BLaER1 (cell line): Measurements from ENCODE around the gene GRK5.

Source experiments
- H3K27ac ChIP-seq: shearing (Covaris generic); formaldehyde crosslinking; 2 replicates; pipeline ENCODE4 v1.8.1; 2022
- H3K27me3 ChIP-seq: shearing (Covaris generic); formaldehyde crosslinking; 2 replicates; pipeline ENCODE4 v1.8.1; 2022
- H3K36me3 ChIP-seq: shearing (Covaris generic); formaldehyde crosslinking; 2 replicates; pipeline ENCODE4 v1.8.1; 2022
- H3K4me1 ChIP-seq: shearing (Covaris generic); formaldehyde crosslinking; 2 replicates; pipeline ENCODE4 v1.8.1; 2022
- H3K4me2 ChIP-seq: shearing (Covaris generic); formaldehyde crosslinking; 2 replicates; pipeline ENCODE4 v1.8.1; 2022
- H3K4me3 ChIP-seq: shearing (Covaris generic); formaldehyde crosslinking; 2 replicates; pipeline ENCODE4 v1.8.1; 2022
- H3K9ac ChIP-seq: shearing (Covaris generic); formaldehyde crosslinking; 2 replicates; pipeline ENCODE4 v1.8.1; 2022
- H3K9me3 ChIP-seq: shearing (Covaris generic); formaldehyde crosslinking; 2 replicates; pipeline ENCODE4 v1.8.1; 2022
- H4K20me1 ChIP-seq: shearing (Covaris generic); formaldehyde crosslinking; 2 replicates; pipeline ENCODE4 v1.8.1; 2022
- Cebpa-rat ChIP-seq: shearing (Covaris generic); IDR thresholded peaks from 2 replicates; pipeline ENCODE4 v1.8.1; 2022

Gene GRK5

GRCh38 chr10:119470920-119471702 is 263.7 kb downstream of the GRK5 start:
- no peaks in the 10 kb centered on the region for H3K36me3 ChIP-seq
- H3K9me3 ChIP-seq: peaks cover 18% of the 10 kb centered on the region
- no peak overlapping the region for H3K4me2 ChIP-seq
- no peak overlapping the region for H3K9ac ChIP-seq
- H4K20me1 ChIP-seq: no peaks in the 10 kb centered on the region
- peaks cover 28% of the 10 kb centered on the region for H3K4me1 ChIP-seq
- H3K4me3 ChIP-seq: no peak overlapping the region
- no peak for TF ChIP-seq Cebpa-rat
- no peak overlapping the region for H3K27ac ChIP-seq
- H3K27me3 ChIP-seq: no peaks in the 10 kb centered on the region

GRCh38 chr10:119473771-119474170 is 266.4 kb downstream of the GRK5 start:
- H3K27ac ChIP-seq: no peak overlapping the region
- no peak overlapping the region for H3K4me2 ChIP-seq
- peaks cover 32% of the 10 kb centered on the region for H3K4me1 ChIP-seq
- TF ChIP-seq Cebpa-rat: no peak
- no peak overlapping the region for H3K4me3 ChIP-seq
- H3K9me3 ChIP-seq: peaks cover 18% of the 10 kb centered on the region
- no peaks in the 10 kb centered on the region for H3K36me3 ChIP-seq
- no peak overlapping the region for H3K9ac ChIP-seq
- H4K20me1 ChIP-seq: no peaks in the 10 kb centered on the region
- H3K27me3 ChIP-seq: no peaks in the 10 kb centered on the region

- no peaks in the 10 kb centered on the region for H3K36me3 ChIP-seq
- H3K4me3 ChIP-seq: no peak overlapping the region
- no peaks in the 10 kb centered on the region for H4K20me1 ChIP-seq
- no peak overlapping the region for H3K9ac ChIP-seq
- peaks cover 35% of the 10 kb centered on the region for H3K4me1 ChIP-seq
- no peak overlapping the region for H3K4me2 ChIP-seq
- no peaks in the 10 kb centered on the region for H3K27me3 ChIP-seq
- no peak overlapping the region for H3K27ac ChIP-seq
- peaks cover 18% of the 10 kb centered on the region for H3K9me3 ChIP-seq
- TF ChIP-seq Cebpa-rat: no peak
Measured at GRCh38 chr10:119474606-119475005, 267.2 kb downstream of the GRK5 start.

- Histone ChIP-seq H3K4me3 (no peak overlapping the region), H4K20me1 (no peaks in the 10 kb centered on the region), H3K9ac (no peak overlapping the region), H3K9me3 (peaks cover 18% of the 10 kb centered on the region), H3K27ac (no peak overlapping the region), H3K4me2 (peak overlapping the region; percentile 79), H3K4me1 (peaks cover 30% of the 10 kb centered on the region), H3K27me3 (no peaks in the 10 kb centered on the region), H3K36me3 (no peaks in the 10 kb centered on the region)
- no peak for TF ChIP-seq Cebpa-rat
Measured at GRCh38 chr10:119477444-119477843, 270.1 kb downstream of the GRK5 start.

GRCh38 chr10:119478111-119478802 is 270.9 kb downstream of the GRK5 start:
- Histone ChIP-seq H3K36me3 (no peaks in the 10 kb centered on the region), H3K4me3 (no peak overlapping the region), H3K4me1 (peaks cover 30% of the 10 kb centered on the region), H4K20me1 (no peaks in the 10 kb centered on the region), H3K9ac (no peak overlapping the region), H3K27me3 (no peaks in the 10 kb centered on the region), H3K27ac (0 out of 2 replicates have a peak overlapping the region, but pooled peaks have one; percentile 15), H3K4me2 (peak overlapping the region; percentile 79), H3K9me3 (peaks cover 15% of the 10 kb centered on the region)
- TF ChIP-seq Cebpa-rat: no peak

GRCh38 chr10:119478811-119479341 is 271.5 kb downstream of the GRK5 start:
- no peak for TF ChIP-seq Cebpa-rat
- Histone ChIP-seq H3K27me3 (no peaks in the 10 kb centered on the region), H3K9me3 (peaks cover 9% of the 10 kb centered on the region), H4K20me1 (no peaks in the 10 kb centered on the region), H3K27ac (0 out of 2 replicates have a peak overlapping the region, but pooled peaks have one; percentile 15), H3K9ac (no peak overlapping the region), H3K4me2 (peak overlapping the region; percentile 79), H3K36me3 (no peaks in the 10 kb centered on the region), H3K4me3 (no peak overlapping the region), H3K4me1 (peaks cover 30% of the 10 kb centered on the region)

GRCh38 chr10:119479532-119479931 is 272.2 kb downstream of the GRK5 start:
- Histone ChIP-seq H4K20me1 (no peaks in the 10 kb centered on the region), H3K4me3 (no peak overlapping the region), H3K4me2 (peak overlapping the region; percentile 79), H3K9me3 (peaks cover 2% of the 10 kb centered on the region; the same call in 1 of the 2 replicates), H3K9ac (no peak overlapping the region), H3K27me3 (no peaks in the 10 kb centered on the region), H3K36me3 (no peaks in the 10 kb centered on the region), H3K4me1 (peaks cover 30% of the 10 kb centered on the region), H3K27ac (no peak overlapping the region)
- TF ChIP-seq Cebpa-rat: no peak

GRCh38 chr10:119480667-119481066 is 273.3 kb downstream of the GRK5 start:
- Histone ChIP-seq H3K4me3 (no peak overlapping the region), H3K36me3 (no peaks in the 10 kb centered on the region), H3K9ac (no peak overlapping the region), H3K9me3 (no peaks in the 10 kb centered on the region), H3K4me1 (peaks cover 30% of the 10 kb centered on the region), H4K20me1 (no peaks in the 10 kb centered on the region), H3K27me3 (no peaks in the 10 kb centered on the region), H3K27ac (no peak overlapping the region), H3K4me2 (no peak overlapping the region)
- TF ChIP-seq Cebpa-rat: no peak

GRCh38 chr10:119481781-119482426 is 274.5 kb downstream of the GRK5 start:
- no peak overlapping the region for H3K9ac ChIP-seq
- H3K27ac ChIP-seq: no peak overlapping the region
- no peak overlapping the region for H3K4me3 ChIP-seq
- H4K20me1 ChIP-seq: no peaks in the 10 kb centered on the region
- H3K27me3 ChIP-seq: no peaks in the 10 kb centered on the region
- no peaks in the 10 kb centered on the region for H3K36me3 ChIP-seq
- peaks cover 29% of the 10 kb centered on the region for H3K4me1 ChIP-seq
- no peak overlapping the region for H3K4me2 ChIP-seq
- no peak for TF ChIP-seq Cebpa-rat
- no peaks in the 10 kb centered on the region for H3K9me3 ChIP-seq
